HG03354 (cell line): ENCODE data around the gene PELI1.

Source experiments
- ATAC-seq: cut with Tn5 transposase; IDR thresholded peaks from one replicate; pipeline ENCODE4 v1.9.1; 2021; ENCODE audit warnings: mild to moderate bottlenecking; ENCODE audit not compliant: unreplicated experiment, poor library complexity, severe bottlenecking

The PELI1 gene

GRCh38 chr2:64162516-64162915, 18.3 kb upstream of the PELI1 start:
- no peak for ATAC-seq

DNA sequence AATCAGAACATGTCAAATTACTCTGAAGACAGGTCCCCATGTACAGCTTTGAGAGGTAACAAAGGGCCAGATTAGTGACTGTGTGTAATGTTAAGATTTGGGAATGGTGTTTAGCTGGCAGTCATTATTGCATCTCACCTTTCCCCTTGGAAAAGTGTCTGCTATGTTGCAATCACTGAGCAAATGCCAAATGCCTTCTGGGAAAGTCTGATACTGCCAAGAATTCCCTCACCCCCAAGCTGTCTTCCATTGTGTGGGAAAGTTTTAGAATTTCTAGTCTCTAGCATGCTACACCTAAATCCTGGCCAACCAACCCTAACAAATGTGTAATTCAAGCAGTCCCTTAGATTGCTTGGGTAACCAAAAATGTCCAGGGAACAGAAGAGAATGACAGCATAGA, 13.6 kb upstream of the PELI1 start:
- ATAC-seq: no peak

DNA sequence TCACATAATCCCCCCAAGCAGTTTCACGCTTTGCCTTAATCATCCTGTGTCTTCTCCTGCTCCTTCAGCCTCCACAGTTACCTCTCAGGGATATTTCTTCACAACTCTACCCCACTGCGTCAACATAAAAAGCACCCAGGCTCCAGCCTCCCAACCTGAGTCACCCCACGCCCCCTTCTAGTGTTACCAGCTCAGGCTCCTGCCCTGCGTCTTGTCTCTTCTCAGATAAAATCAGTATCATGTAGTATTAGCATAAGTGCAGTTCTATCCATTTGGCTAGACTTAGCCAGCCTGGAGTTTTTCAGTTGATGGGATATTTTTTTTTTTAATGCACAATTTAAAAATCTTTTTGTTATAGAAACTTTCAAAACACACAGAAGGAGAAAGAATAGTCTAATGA, 9.6 kb upstream of the PELI1 start:
- ATAC-seq: no peak

DNA sequence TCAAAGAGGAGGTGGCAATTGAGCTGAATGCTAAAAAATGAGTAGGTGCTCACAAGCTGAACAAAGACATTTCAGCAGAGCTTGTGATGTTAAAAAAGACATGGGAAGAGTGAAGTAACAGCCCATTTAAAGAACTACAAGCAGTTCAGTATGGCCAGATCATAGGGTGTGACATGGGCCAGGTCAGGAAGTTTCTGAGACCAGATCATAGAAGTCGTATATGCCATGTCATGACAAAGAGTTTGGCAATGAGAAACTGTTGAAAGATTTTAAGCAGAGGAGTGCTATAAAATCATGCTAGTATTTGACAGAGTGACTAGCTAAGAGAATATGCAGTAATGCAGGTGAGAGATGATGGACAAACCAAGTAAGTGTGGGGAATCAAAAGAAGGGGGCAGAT, 7.3 kb upstream of the PELI1 start:
- ATAC-seq: no peak

DNA sequence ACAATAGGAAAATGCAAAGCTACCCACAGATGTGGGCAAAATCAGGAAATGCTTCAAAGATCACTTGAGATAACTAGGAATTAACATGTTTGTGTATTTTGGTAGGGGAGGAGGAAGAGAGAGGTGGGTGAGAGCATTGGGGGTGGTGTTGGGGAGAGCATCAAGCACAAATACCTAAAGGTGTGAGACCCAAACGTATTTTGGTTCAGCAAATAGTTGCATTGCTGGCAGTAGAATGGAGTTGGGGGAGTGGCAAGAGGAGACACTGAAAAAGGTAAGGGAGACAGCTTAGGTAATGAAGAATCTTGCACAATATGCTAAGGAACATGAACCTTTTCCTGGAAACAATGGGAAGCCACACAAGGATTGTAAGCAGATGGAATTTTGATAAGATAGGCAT, 1.5 kb upstream of the PELI1 start:
- no peak for ATAC-seq

DNA sequence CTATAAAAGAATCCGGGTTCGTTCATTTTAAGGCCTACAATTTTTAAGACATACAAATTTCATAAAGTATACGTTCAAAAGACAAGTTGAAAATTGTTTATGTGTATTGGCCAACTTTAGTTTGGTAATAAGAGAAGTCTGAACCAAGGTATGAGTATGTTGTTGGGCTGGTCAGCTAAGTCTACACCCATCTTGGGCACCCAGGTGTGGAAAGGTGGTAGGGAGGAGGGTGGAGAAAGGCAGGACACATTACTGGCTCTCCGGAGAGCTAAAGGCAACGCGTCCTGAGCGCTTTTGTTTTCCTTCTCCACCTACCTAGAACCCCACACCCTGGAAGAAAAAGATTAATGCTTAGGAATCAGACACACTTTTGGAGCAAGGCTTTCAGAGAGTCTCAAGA, 899 bp upstream of the PELI1 start:
- ATAC-seq: no peak

GRCh38 chr2:64143169-64144056, 807 bp downstream of the PELI1 start:
- ATAC-seq: peak; percentile 24

DNA sequence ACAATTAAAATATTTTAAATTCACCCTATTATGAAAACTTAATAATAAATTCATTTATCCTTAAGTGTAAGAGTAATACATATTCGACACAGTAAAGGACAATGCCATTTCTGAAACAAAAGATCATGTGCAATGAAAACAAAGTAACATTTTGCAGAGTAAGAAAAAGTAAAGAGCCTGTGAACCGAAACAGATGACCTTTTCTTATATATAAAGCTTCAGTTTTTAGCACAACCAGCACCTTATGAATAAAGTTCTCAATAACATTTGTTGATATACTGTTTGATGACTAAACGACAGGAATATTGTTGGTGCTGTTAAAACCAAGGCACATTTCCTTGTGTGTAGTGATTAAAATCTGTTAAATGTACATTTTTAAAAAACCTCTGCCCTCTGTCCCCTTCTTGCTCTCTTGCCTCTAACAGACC, 1.5 kb downstream of the PELI1 start:
- ATAC-seq: no peak

DNA sequence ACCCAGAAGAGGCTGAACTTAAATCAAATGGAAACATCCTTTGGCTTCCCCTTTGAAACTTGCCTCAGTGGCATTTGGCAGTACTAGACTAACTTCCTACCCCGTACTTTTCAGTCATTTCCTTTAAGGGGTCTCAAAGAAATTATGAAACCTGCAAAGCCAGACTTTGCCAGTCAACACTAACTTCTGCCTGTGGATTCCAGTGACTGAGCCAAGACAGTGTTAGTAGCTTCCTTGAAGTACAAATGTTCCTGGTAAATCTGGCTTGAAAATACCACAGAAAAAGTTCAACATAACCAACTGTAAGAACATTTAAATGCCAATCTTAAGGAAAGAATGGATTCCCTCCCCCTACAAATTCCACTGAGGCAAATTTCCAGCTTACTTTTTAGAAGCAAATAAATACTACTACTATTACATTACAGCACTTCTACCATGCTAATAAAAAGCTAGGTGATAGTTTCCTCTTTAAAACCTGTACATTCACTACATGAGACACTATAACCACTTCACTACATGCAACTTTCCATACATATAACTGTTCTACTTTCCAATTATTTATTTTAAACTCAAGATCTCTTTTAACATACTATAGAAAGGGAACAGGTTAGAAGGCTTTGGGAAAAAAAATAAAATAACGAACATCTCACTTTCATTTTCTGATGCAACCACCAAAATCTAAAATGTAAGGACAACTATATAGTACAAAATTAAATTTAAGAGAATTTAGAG, 2.4 kb downstream of the PELI1 start:
- no peak for ATAC-seq

DNA sequence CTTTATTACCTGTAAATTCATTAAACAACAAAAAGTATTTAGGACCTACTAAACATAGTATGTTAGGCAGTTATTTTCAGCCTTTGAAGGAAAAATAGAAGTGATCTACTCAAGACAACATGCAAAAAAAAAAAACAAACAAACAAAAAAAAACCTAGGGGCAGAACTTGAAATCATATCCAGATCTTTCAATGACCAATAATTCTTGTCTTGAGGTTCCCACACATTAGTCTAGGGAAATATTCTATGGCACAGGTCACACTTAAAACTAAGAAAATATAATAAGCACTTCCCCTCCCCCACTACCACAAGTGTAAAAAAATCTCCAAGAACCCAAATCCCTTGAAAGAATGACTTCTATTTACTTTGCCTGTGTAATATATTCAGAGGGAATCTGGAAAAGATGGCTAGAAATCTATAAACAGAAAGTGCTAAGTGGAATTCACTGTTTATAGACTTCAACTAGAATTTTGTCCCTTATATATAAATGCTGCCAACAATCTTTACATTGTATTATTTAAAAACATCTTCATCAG, 3.5 kb downstream of the PELI1 start:
- ATAC-seq: no peak

GRCh38 chr2:64139956-64140355, 4.3 kb downstream of the PELI1 start:
- no peak for ATAC-seq

- ATAC-seq: no peak
Observed at GRCh38 chr2:64137996-64138395, 6.2 kb downstream of the PELI1 start.

DNA sequence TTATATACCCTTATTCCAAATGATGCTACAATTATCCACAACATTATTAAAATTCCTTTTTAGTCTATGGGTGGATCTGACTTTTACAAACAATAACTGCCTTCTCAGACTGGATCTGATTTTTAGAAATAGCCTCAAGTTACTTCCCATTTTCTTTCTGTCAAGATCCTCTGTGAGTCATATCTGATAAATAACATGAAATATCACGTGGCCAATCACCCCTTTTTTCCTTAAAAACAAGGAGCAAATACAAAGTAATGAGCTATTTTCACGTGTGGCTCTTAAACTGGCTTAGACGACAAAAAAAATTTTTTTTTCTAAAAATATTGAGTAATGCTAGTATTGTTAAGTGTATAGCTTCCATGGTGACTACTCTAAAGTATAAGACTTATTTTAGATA, 6.7 kb downstream of the PELI1 start:
- ATAC-seq: no peak

DNA sequence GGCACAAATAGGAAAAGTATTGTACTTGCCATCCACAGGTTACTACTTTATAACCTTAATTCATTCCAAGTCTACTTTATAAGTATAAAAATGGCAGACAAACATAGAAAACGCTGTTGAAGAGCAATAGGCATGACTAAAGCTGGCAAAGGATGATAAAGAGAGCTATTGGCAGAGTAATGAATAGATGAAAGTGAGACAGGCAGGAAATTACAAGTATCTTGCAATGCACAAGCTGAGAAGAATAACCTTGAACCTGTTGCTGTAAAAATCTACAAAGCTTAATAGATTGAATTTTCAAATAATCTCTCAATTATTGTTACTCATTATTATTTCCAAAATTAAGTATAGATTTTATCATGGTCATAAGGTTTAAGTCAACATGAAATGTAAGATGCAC, 8.8 kb downstream of the PELI1 start:
- ATAC-seq: no peak

DNA sequence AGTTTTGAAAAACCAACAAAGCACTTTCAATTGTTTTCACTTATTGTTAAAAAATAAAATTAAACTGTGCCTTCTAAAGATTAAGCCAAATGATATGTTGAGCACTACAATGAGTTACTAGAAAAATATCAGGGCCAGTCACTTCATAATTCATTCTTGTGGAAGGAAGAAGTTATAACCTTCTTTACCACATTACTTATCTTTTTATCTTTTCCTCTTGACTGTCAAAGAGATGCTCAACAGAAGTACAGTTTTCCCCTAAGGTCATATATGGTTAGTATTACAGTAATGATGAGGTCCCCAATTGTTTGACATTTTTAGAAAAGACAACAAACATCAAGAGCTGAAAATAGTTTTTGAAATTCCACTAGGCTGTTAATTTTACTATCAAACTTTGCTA, 9.4 kb downstream of the PELI1 start:
- ATAC-seq: no peak

- no peak for ATAC-seq
Observed at GRCh38 chr2:64133828-64134227, 10.4 kb downstream of the PELI1 start.

GRCh38 chr2:64133354-64133753, 10.9 kb downstream of the PELI1 start:
- ATAC-seq: no peak

DNA sequence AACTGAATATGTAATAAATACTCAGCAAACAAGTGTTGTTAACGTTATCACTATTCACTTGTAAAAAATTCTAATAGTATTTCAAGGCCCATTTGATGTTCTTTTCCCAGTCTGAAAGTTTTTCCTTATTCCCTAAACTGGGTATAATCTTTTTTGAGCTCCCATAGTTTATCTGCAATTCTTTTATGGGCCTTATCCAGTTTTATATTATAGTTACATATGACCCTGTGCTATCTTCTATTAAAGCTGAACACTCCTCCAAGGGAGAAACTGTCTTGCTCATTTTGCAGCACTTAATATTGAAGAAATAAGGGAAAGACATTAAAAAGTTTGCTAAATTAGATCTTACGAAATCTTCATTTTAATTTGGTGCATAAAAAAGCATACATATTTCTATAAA, 13.9 kb downstream of the PELI1 start:
- ATAC-seq: no peak

DNA sequence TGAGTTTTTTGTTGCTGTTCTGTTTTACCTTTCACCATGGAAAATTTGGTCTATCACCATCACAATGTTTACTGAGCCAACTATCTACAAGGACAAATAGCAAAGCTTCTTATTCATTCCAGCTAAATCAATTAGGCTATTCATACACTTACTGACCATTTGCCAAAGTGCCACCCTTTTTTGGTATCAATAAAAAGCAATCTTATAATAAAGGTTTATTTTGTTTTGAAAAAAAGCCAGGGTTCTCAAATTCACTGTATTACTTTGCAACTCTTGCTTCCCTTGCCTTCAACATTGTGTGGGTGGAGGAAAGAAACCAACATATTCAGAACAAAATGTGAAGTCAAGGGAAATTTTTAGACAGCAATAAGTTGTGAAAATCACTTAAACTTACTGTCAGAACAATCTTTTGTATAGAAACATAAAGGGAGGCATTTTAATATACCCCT, 15.3 kb downstream of the PELI1 start:
- ATAC-seq: no peak

DNA sequence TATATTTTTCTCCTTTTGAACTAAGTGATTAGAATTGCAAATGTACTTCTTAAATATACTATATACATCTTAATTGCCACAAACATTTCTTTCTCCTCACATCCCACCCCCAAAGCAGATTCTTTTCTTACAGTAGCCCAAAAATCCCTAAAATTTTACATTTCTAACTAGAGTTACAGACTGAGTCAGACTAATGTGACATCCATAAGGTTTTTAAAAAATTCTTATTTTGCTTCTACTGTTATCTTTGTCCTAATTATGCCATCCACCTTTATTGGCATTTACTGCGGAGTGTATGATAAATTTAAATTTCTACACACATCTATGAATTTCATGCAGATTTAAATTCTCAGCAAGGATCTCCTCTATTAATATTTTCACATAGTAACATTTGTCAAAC, 15.8 kb downstream of the PELI1 start:
- ATAC-seq: no peak

- ATAC-seq: no peak
Observed at GRCh38 chr2:64127119-64127518, 17.1 kb downstream of the PELI1 start.
